GM19455 (cell line): ENCODE measurements around the gene NPIPB2.

ENCODE experiments used
- ATAC-seq: cut with Tn5 transposase; IDR thresholded peaks from one replicate; pipeline ENCODE4 v1.9.1; 2021; ENCODE audit not compliant: unreplicated experiment

NPIPB2 gene

GRCh38 chr16:11907160-11907970 lies 34.5 kb downstream of the NPIPB2 start:
- ATAC-seq, result no peak

- ATAC-seq, result no peak
These were observed 37.9 kb downstream of the NPIPB2 start for GRCh38 chr16:11903906-11904305.

- no peak for ATAC-seq
These were observed 40.8 kb downstream of the NPIPB2 start for GRCh38 chr16:11901091-11901490.

- ATAC-seq, result no peak
These were observed 45.2 kb downstream of the NPIPB2 start for GRCh38 chr16:11896486-11897176.

GRCh38 chr16:11893571-11893970 lies 48.3 kb downstream of the NPIPB2 start:
- no peak for ATAC-seq

- ATAC-seq, result no peak
These were observed 49.1 kb downstream of the NPIPB2 start for GRCh38 chr16:11892761-11893160.

- no peak for ATAC-seq
These were observed 51.4 kb downstream of the NPIPB2 start for GRCh38 chr16:11890231-11890965.

- no peak for ATAC-seq
These were observed 55.0 kb downstream of the NPIPB2 start for GRCh38 chr16:11886881-11887280.

GRCh38 chr16:11884035-11884434 lies 57.8 kb downstream of the NPIPB2 start:
- ATAC-seq, result no peak

GRCh38 chr16:11880007-11880406 lies 61.8 kb downstream of the NPIPB2 start:
- no peak for ATAC-seq

- ATAC-seq, result no peak
These were observed 64.5 kb downstream of the NPIPB2 start for GRCh38 chr16:11877374-11877773.
